HAP-1 (cell line): ENCODE measurements around the gene C14orf180.

Source experiments
- DNase-seq, 2 experiments: peaks; one replicate each; pipeline ENCODE4 v3.0.0-alpha.2; 2016 to 2020; ENCODE audit warnings: low spot score in 2 of 2
- H3K27me3 ChIP-seq: fragments of 250-450 bp; sonication (Bioruptor Pico); 2 replicates; pipeline ENCODE4 v1.5.1; 2020; ENCODE audit warnings: low read depth, mild to moderate bottlenecking, moderate library complexity
- H3K36me3 ChIP-seq: fragments of 250-450 bp; sonication (Bioruptor Pico); replicated peaks from 2 replicates; pipeline ENCODE4 v1.5.1; 2020; ENCODE audit warnings: mild to moderate bottlenecking
- H3K4me1 ChIP-seq: fragments of 250-450 bp; sonication (Bioruptor Pico); 2 replicates; pipeline ENCODE4 v1.5.1; 2020; ENCODE audit warnings: mild to moderate bottlenecking
- H3K4me3 ChIP-seq: fragments of 250-450 bp; sonication (Bioruptor Pico); 2 replicates; pipeline ENCODE4 v1.5.1; 2020; ENCODE audit warnings: mild to moderate bottlenecking, moderate library complexity
- H3K9me3 ChIP-seq: fragments of 250-450 bp; sonication (Bioruptor Pico); 2 replicates; pipeline ENCODE4 v1.5.1; 2020; ENCODE audit warnings: mild to moderate bottlenecking, moderate library complexity
- in situ Hi-C: fragments of 300-500 bp; cut with MboI; formaldehyde crosslinking; loops from 3 replicates; pipeline ENCODE4 v1.14.3; 2020; ENCODE audit warnings: low sequenced_read_pairs, inconsistent platforms, mixed read lengths

C14orf180 gene

DNA sequence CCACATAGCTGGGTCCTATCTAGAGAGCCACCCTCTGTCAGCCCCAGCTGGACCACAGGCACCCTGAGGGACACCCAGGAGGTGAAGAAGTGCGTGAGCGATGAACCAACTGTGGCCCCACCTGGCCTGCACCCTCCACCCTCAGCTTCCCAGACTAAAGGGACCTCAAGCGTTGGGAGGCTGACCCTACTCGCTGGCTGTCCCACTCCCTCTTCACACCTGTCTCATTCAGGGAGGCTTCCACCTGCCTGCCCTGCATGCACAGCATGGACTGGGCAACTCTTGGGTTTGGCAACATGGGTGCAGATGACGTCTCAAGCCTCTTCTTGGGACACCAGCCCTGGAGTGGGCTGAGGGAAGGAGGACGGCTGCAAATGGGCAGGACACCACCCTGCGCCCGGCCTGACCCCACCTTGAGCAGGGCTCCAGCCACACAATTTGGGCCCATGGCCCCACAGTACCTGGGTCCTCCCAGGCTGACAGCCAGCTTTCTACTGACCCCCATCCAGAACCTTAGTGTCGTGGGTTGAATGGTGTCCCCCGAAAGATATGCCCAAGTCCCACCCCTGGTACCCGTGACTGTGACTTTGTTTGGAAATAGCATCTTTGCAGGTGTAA is 22.9 kb downstream of the C14orf180 start:
- H3K4me3 ChIP-seq = no peak overlapping the region
- H3K9me3 ChIP-seq = no peaks in the 10 kb centered on the region
- H3K36me3 ChIP-seq = no peaks in the 10 kb centered on the region
- in situ Hi-C loops = no loop called here
- H3K27me3 ChIP-seq = peaks cover 2% of the 10 kb centered on the region; the same call in 1 of the 2 replicates
- no peak for DNase-seq
- H3K4me1 ChIP-seq = peaks cover 17% of the 10 kb centered on the region

- Histone ChIP-seq H3K9me3 (no peaks in the 10 kb centered on the region), H3K4me3 (no peak overlapping the region), H3K4me1 (peaks cover 17% of the 10 kb centered on the region), H3K36me3 (no peaks in the 10 kb centered on the region), H3K27me3 (peaks cover 2% of the 10 kb centered on the region; the same call in 1 of the 2 replicates)
- no peak for DNase-seq
- in situ Hi-C loops = no loop called here
Observed at GRCh38 chr14:104602933-104603325, 23.4 kb downstream of the C14orf180 start.

DNA sequence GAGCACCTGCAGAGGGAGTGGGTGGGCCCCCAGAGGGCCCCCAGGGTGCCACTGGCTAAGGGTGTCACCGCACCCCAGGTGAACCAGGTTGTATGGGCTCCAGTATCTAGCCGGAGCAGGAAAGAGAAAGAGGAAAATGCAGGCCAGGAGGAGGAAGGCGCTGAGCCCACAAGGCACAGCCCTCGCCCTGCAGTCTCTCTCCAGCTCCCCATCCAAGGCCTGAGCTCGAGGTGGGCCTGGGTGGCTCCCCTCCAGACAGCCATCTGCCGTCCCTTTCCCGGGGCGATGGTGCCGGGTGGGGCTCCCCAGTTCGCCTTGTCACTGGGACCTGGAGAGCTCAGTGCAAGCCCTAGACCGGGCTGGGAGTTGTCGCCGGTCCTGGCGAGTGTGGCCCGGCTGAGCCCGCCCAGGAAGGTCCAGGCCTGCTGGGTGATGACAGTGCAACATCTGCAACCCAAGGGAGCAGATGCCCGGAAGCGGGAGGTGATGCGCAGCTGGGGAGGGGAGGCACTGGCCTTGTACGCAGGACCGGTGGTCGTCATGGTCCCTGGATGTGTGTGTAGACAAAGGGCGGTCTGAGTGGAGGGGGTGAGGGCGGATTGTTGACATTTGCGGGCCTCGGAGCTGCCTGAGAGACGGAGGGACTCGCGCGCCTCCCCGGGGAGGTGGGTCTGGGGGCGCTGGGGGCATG is 24.3 kb downstream of the C14orf180 start:
- DNase-seq = no peak
- H3K4me1 ChIP-seq = peaks cover 17% of the 10 kb centered on the region
- H3K27me3 ChIP-seq = peaks cover 2% of the 10 kb centered on the region; the same call in 1 of the 2 replicates
- no peaks in the 10 kb centered on the region for H3K36me3 ChIP-seq
- in situ Hi-C loops = no loop called here
- no peak overlapping the region for H3K4me3 ChIP-seq
- no peaks in the 10 kb centered on the region for H3K9me3 ChIP-seq

- in situ Hi-C loops = no loop called here
- Histone ChIP-seq H3K9me3 (no peaks in the 10 kb centered on the region), H3K27me3 (peaks cover 2% of the 10 kb centered on the region; the same call in 1 of the 2 replicates), H3K4me1 (peaks cover 17% of the 10 kb centered on the region), H3K4me3 (peak within 1 kb of the TSS; percentile 9; the same call in 1 of the 2 replicates), H3K36me3 (no peaks in the 10 kb centered on the region)
- DNase-seq = peak; percentile 29 to 71
Observed at GRCh38 chr14:104604458-104605449, 25.2 kb downstream of the C14orf180 start, which contains the start of gene TMEM179. Gene TMEM179 (minus strand): TSS chr14:104604772. CDS start chr14:104604741, 31 bp downstream.

DNA sequence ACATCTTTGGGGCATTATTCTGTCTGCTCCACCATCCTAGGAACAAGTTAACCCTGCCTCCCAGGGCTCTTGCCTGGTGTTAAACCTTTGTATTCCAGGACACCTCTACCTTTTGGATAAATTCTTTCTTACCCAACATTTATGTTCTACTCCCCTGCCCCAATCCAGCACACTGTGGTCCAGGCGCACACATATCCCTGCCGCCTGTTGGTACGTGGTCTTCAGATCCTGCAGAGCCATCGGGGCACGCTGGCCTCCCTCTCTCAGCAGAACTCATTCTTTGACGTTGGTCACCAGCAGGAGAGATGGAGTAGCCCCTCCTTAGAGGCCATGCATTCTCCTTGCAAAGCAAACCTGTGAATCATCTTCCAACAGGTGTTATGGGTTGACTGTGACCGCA is 30.1 kb downstream of the C14orf180 start:
- Histone ChIP-seq H3K4me3 (no peak overlapping the region), H3K27me3 (no peaks in the 10 kb centered on the region), H3K9me3 (no peaks in the 10 kb centered on the region), H3K36me3 (no peaks in the 10 kb centered on the region), H3K4me1 (peaks cover 15% of the 10 kb centered on the region)
- in situ Hi-C loops = no loop called here
- no peak for DNase-seq

DNA sequence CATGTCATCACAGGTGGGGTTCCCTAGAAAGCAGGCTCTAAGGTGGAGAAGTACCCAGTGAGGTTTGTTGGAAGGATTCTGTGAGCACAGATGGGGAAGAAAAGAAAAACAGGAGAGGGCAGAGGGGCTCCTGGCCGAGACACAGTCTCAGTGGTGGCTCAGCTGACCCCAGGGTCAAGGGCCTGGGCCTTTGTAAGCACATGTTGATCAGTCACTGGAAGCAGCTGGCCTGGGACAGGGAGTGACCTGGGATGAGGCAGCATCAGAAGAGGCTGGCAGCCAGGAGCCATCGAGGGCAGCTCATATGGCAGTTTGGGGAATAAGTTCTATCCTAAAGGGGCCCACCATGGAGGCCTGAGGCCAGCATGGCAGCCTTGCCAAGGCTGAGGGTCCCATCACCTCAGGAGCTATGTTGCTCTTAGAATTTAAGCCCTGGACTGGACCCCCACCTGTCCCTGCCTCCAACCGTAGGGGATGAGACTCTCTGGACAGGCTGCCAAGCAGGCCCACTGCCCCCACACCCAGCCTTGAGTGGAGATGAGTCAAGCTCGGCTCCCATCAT is 31.3 kb downstream of the C14orf180 start:
- no peak for DNase-seq
- Histone ChIP-seq H3K9me3 (no peaks in the 10 kb centered on the region), H3K4me1 (peaks cover 5% of the 10 kb centered on the region), H3K36me3 (no peaks in the 10 kb centered on the region), H3K27me3 (no peaks in the 10 kb centered on the region), H3K4me3 (no peak overlapping the region)
- in situ Hi-C loops = no loop called here

DNA sequence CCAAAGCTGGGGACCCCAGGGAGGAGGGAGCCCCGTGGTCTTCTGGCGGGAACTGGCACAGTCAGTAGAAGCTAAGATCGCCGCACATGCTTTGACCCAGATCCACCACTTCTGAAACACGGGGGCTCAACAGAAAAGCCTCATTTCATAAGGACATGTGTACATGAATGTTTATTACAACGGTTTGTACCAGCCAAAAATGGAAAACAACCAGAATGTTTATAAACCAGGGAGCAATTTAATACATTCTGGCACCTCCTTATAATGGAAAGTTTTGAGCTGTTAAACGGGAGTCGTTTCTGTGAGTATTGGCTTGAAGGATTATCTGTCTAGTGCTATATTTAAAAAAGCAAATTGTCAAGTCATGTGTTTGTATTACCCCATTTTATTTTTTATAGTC is 32.3 kb downstream of the C14orf180 start:
- Histone ChIP-seq H3K4me1 (no peaks in the 10 kb centered on the region), H3K9me3 (no peaks in the 10 kb centered on the region), H3K27me3 (no peaks in the 10 kb centered on the region), H3K36me3 (no peaks in the 10 kb centered on the region), H3K4me3 (no peak overlapping the region)
- in situ Hi-C loops = no loop called here
- DNase-seq = no peak

DNA sequence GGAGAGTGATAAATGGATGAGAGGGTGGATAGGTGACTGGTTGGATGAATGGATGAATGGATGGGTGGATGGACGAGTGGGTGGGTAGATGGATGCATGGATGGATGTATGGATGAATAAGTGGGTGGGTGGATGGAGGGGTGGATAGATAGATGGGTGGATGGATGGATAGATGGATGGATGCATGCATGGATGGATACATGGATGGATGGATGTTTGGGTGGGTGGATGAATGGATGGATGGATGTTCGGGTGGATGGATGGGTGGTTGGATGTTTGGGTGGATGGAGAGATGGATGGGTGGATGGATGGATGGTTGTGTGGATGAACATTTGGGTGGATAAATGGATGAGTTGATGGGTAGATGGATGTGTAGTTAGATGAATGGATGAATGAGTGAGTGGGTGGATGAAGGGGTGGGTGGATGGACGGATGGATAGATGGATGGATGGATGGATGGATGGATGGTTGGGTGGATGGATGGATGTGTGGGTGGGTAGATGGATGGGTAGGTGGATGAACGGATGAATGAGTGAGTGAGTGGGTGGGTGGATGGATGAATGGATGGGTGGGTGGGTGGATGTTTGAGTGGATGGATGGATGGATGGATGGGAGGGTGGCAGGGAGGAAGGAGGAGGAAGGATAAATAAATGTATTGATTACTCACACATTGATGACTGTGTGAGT is 34.7 kb downstream of the C14orf180 start:
- in situ Hi-C loops = no loop called here
- no peak overlapping the region for H3K4me3 ChIP-seq
- no peaks in the 10 kb centered on the region for H3K27me3 ChIP-seq
- no peaks in the 10 kb centered on the region for H3K4me1 ChIP-seq
- no peaks in the 10 kb centered on the region for H3K36me3 ChIP-seq
- no peak for DNase-seq
- no peaks in the 10 kb centered on the region for H3K9me3 ChIP-seq

GRCh38 chr14:104624939-104625338 is 45.4 kb downstream of the C14orf180 start:
- Histone ChIP-seq H3K4me1 (no peaks in the 10 kb centered on the region), H3K9me3 (peaks cover 4% of the 10 kb centered on the region; the same call in 1 of the 2 replicates), H3K36me3 (no peaks in the 10 kb centered on the region), H3K4me3 (no peak overlapping the region), H3K27me3 (peaks cover 3% of the 10 kb centered on the region; the same call in 1 of the 2 replicates)
- DNase-seq = no peak
- in situ Hi-C loops = no loop called here

GRCh38 chr14:104632781-104633180 is 53.2 kb downstream of the C14orf180 start:
- H3K9me3 ChIP-seq = no peaks in the 10 kb centered on the region; the same call in 1 of the 2 replicates
- H3K27me3 ChIP-seq = peaks cover 7% of the 10 kb centered on the region
- no peak for DNase-seq
- in situ Hi-C loops = no loop called here
- H3K4me1 ChIP-seq = no peaks in the 10 kb centered on the region
- no peaks in the 10 kb centered on the region for H3K36me3 ChIP-seq
- H3K4me3 ChIP-seq = no peak overlapping the region

DNA sequence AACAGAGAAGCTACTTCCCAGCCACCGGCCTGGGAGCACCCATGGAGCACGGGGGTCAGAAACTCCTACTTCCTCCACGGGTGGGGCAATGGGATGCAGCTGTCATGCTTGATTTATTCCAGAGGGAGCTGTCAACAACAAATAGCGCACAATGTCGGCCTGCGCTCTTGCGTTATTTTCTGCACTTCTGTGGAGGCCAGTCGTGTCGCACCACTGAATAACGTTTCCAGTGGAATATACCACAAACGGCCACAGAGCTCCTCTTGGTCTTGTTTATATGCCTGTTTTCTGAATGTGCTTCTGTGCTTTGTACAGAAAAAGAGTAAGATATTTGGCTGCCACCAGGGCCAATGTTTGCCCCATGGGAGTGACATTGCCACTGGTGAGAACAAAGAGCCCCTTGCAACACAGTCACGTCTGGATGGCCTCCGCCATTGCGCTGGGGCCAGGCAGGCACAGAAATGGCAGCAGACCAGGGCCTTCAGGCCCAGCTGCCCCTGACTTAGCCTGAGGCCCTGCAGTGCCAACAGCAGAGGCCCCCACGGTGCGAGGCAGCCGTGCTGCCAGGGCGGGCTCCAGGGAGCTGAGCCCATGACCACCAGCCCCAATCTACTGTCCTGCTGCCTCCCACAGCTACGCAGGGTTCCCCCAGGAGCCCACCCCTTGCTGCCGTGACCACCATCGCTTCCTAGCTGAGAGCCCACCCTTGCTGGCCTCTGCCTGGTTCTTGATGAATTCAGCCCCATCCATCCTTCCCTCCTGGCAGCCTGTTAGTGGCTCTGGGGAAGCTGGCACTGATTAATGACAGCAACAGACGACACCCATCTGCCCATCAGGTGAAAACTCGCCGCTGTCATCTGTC is 53.9 kb downstream of the C14orf180 start:
- Histone ChIP-seq H3K4me1 (no peaks in the 10 kb centered on the region), H3K36me3 (no peaks in the 10 kb centered on the region), H3K4me3 (no peak overlapping the region), H3K9me3 (no peaks in the 10 kb centered on the region; the same call in 1 of the 2 replicates), H3K27me3 (peaks cover 14% of the 10 kb centered on the region)
- DNase-seq = no peak
- in situ Hi-C loops = no loop called here

DNA sequence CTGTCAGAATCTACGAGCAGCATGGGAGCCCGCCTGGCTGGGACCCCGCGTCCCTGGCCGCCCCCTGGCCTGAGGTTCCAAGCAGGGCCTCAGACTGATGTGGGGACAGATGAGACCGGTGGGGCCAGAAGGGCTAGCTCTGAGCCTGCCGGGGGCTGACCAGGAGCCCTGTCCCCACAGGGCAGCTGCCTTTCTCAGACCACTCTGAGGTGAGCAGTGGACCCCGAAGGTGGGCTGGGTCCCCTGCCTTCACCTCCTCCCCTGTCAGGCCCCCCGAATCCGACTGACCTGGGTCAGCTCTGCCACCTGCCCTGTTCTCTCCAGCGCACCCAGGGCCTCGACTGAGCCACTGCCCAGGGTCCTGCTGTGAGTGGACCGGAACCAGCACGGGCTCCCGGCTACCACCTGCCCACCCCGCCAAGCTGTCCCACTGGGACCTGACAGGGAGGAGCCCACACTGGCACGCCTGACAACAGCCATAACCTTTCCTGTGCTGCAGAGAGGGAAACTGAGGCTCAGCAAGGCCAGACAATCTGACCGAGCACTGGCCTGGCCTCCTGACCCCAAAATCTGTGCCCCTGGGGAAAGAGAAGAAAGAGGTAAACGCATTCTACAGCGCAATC is 54.7 kb downstream of the C14orf180 start:
- H3K4me1 ChIP-seq = no peaks in the 10 kb centered on the region
- H3K4me3 ChIP-seq = no peak overlapping the region
- H3K36me3 ChIP-seq = no peaks in the 10 kb centered on the region
- in situ Hi-C loops = no loop called here
- DNase-seq = no peak
- H3K27me3 ChIP-seq = peaks cover 20% of the 10 kb centered on the region
- H3K9me3 ChIP-seq = no peaks in the 10 kb centered on the region; the same call in 1 of the 2 replicates
